IgD-negative memory B cell (primary cell): Measurements from ENCODE around the gene RIMS3. TPM values are rescaled to one million over a fixed set of nuclear protein-coding genes. Genes with fewer than 3 reads are reported as not detected.
A peak's percentile ranks its signal among the peaks of the same experiment; 100 is the strongest.
"Not testable (repeated sequence)": the region's sequence is repeated elsewhere in the genome, so short reads cannot be mapped to it uniquely, and the experiment has no call there.

Source experiments
- H3K27ac Mint-ChIP-seq, 3 donors: one replicate each; pipeline ENCODE4 v1.8.0; 2020 to 2022; ENCODE audit warnings: mild to moderate bottlenecking in 3 of 3, mixed read lengths in 3 of 3, moderate library complexity in 1 of 3
- H3K27me3 Mint-ChIP-seq: one replicate; pipeline ENCODE4 v1.8.0; 2021; ENCODE audit warnings: mixed read lengths
- H3K36me3 Mint-ChIP-seq: one replicate; pipeline ENCODE4 v1.8.0; 2020; ENCODE audit warnings: mild to moderate bottlenecking, mixed read lengths
- H3K4me1 Mint-ChIP-seq, 3 donors: one replicate each; pipeline ENCODE4 v1.8.0; 2020 to 2022; ENCODE audit warnings: mixed read lengths in 3 of 3, mild to moderate bottlenecking in 1 of 3
- H3K4me3 Mint-ChIP-seq, 4 donors: one replicate each; pipeline ENCODE4 v1.8.0; 2020 to 2022; ENCODE audit warnings: mild to moderate bottlenecking in 4 of 4, mixed read lengths in 4 of 4, moderate library complexity in 3 of 4
- H3K9me3 Mint-ChIP-seq, 3 donors: one replicate each; pipeline ENCODE4 v1.8.0; 2020 to 2021; ENCODE audit warnings: mixed read lengths in 3 of 3, mild to moderate bottlenecking in 1 of 3
- polyA plus RNA-seq: library from polyadenylated mRNA; unstranded; fragments of 300-500 nt; fragmentation: Illumina TruSeq; gene quantifications from one replicate; pipeline ENCODE4 v1.2.3, GENCODE V29; 2021

RIMS3 gene
- polyA plus RNA-seq, 1 donor from 2014 or later, result 2.2 TPM

DNA sequence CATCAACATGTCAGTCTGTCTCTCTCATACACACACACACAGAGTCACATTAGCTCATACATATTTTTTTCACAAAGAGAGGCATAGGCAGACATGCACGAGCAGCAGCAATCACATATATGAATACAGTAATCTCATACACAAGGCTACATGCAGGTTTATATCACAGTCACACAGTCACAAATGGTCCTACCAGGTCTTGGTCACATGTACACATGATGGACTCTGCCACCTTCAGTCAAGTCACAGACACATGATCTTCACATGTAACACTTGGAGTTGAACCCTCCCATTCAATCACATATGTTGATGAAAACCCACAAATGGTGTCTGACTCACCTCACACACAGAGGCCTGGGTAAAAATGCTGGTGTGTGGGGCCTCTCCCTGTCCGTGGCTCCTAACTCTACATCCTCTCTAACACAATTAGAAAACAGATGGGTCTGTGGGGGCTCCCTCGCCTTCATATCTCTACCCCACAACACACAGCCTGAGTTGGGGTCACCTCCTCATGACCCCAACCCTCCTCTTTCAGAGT lies 27.9 kb downstream of the RIMS3 start:
- H3K27ac Mint-ChIP-seq, result peak overlapping the region in 1 of 3 donors; percentile 56
- H3K4me3 Mint-ChIP-seq, result no peak overlapping the region
- peaks cover 2% of the 10 kb centered on the region for H3K27me3 Mint-ChIP-seq
- peaks cover 6 to 12% (median 7%) of the 10 kb centered on the region in 3 donors for H3K4me1 Mint-ChIP-seq
- H3K9me3 Mint-ChIP-seq, result peaks cover 0 to 2% (median 0%) of the 10 kb centered on the region in 3 donors
- H3K36me3 Mint-ChIP-seq, result peaks cover 5% of the 10 kb centered on the region

DNA sequence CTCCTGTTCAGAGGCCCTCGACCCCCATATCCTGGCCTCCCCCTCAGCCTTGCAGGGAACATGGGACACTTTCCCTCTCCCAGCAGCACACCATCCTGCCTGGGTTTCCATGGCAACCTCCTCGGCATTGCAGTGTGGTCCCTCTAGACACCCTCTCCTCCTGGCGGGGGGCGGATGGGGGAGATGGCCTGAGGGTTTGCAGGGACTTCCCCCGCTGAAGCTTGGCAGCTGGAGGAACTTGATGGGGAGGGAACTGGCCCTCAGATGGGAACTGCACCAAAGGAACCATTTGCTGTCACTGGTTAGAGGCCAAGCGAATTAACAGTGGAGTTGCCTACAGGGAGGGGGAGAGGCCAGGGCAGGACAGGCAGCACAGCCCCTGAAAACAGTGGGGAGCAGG lies 28.7 kb downstream of the RIMS3 start:
- Mint-ChIP-seq H3K36me3 (peaks cover 5% of the 10 kb centered on the region), H3K4me3 (no peak overlapping the region), H3K27ac (no peak overlapping the region), H3K27me3 (peaks cover 2% of the 10 kb centered on the region), H3K4me1 (peaks cover 6 to 12% (median 7%) of the 10 kb centered on the region in 3 donors), H3K9me3 (peaks cover 0 to 2% (median 0%) of the 10 kb centered on the region in 3 donors)

DNA sequence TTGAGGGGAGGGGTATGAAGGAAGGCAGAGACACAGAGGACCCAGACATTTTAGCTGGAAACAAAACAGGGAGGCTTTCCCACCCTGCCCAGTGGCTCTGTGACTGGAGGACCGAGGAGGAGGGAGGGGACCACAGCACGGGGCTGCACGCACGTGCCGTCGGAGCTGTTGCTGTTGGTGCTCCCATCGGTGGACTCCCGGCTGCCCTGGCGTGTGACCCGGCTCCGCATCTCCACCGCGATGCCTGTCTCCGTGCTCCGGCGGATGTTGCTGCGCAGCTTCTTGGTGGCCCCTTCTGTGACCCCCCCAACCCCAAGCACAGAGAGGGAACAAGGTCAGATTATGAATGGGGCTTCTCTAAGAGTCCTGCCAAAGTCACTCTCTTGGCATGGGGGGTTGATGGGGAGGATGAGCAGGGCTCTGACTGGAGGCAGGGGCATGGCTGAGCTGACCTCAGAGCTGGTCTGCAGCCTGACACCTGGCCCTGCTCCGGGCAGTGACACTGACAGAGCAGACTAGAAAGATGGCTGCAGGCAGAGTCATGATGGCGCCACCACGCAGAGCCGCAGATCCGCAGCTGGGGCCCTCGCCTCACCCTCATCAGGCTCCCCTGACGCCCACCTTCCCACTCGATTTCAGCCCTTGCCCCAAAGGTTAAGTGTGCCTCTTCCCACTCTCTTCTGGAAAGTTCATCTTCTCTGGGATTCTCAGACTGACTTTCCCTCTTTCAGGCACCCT lies 29.6 kb downstream of the RIMS3 start:
- peak overlapping the region in 1 of 3 donors; percentile 71 for H3K27ac Mint-ChIP-seq
- no peak overlapping the region for H3K4me3 Mint-ChIP-seq
- peaks cover 5% of the 10 kb centered on the region for H3K36me3 Mint-ChIP-seq
- H3K27me3 Mint-ChIP-seq, result peaks cover 2% of the 10 kb centered on the region
- H3K4me1 Mint-ChIP-seq, result peaks cover 6 to 12% (median 7%) of the 10 kb centered on the region in 3 donors
- H3K9me3 Mint-ChIP-seq, result peaks cover 0 to 2% (median 0%) of the 10 kb centered on the region in 3 donors

DNA sequence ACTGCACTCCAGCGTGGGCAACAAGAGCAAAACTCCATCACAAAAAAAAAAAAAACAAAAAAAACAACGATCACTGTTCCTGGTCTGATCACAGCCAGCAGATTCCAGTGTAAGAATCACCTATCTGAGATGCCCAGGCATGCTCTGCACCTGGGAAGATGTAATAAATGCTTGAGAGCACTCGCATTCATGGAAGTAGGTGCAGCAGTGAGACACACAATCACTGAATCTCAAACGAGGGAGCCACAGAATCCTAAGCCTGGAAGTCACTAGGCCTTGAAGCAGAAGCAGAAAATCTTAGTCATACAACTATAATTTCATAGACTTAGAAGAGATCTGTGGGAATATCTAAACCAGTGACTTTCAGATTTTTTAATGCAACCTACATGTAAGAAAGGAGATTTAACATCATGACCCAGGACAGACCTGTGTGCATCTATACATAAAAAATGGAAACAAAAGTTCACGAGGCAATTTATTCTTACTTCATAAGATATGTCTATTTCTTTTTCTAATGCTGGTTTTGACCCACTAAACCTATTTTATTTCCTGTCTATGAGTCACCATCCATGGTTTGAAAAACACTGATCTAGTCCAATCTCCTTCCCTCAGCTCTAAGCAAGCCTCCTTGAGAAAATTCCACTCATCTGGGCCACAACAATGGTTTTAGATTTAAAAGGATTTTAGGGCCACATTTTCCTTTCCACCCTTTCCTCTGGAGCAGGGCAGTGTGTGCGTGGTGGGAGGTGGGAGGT lies 30.4 kb downstream of the RIMS3 start:
- peaks cover 2% of the 10 kb centered on the region for H3K36me3 Mint-ChIP-seq
- H3K4me1 Mint-ChIP-seq, result peaks cover 6 to 12% (median 7%) of the 10 kb centered on the region in 3 donors
- peaks cover 0 to 2% (median 0%) of the 10 kb centered on the region in 3 donors for H3K9me3 Mint-ChIP-seq

DNA sequence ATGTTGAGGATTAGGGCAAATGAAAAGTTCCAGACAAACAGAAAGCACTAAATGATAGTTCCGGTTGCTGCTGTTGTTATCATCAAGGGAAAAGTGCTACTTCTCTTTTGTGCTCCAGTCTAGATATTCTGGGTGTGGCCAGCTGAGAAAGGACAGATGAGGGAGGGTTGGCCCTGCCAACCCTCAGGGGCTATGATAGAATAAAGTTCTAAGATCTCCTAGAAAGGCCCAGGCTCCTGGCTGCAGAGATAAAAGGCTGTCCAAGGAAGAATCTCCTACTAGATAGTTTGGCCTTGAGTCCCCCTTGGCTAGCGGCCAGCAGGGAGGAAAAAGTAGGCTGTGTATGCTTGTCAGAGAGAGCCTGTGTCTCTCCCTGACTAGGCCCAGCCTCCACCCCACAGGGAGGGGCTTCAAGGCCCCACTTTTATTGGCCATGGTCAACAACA lies 31.5 kb downstream of the RIMS3 start:
- Mint-ChIP-seq H3K4me3 (peak overlapping the region in 2 of 4 donors; percentile 24 to 47), H3K4me1 (peaks cover 6 to 11% (median 7%) of the 10 kb centered on the region in 3 donors), H3K27ac (peak overlapping the region in 2 of 3 donors; percentile 11 to 67), H3K9me3 (peaks cover 0 to 2% (median 0%) of the 10 kb centered on the region in 3 donors), H3K27me3 (no peaks in the 10 kb centered on the region), H3K36me3 (peaks cover 1% of the 10 kb centered on the region)

More for the DNA sequence above, 30.4 kb downstream of the RIMS3 start:
- Mint-ChIP-seq H3K27ac (peak overlapping the region in 1 of 3 donors; percentile 71), H3K27me3 (peaks cover under 1% of the 10 kb centered on the region), H3K4me3 (peak overlapping the region in 1 of 4 donors; percentile 39)

DNA sequence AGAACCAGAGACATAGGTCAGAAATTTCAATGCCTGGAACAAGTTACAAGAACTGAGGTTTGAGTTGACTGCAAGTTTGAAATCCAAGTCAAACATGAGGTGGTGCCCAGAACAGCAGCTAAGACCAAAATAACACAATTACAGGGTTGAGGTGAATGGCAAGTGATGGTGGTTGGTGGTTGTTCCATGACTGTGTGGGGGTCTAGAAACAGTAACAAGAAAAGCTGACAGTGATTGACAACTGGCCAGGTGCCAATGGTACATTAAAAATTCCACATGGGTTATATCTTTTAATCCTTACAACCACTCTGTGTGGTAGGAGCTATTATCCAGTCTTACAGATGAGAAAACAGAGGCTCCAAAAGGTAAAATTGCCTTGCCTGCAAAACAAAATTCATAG lies 32.0 kb downstream of the RIMS3 start:
- peak overlapping the region in 1 of 4 donors; percentile 24 for H3K4me3 Mint-ChIP-seq

DNA sequence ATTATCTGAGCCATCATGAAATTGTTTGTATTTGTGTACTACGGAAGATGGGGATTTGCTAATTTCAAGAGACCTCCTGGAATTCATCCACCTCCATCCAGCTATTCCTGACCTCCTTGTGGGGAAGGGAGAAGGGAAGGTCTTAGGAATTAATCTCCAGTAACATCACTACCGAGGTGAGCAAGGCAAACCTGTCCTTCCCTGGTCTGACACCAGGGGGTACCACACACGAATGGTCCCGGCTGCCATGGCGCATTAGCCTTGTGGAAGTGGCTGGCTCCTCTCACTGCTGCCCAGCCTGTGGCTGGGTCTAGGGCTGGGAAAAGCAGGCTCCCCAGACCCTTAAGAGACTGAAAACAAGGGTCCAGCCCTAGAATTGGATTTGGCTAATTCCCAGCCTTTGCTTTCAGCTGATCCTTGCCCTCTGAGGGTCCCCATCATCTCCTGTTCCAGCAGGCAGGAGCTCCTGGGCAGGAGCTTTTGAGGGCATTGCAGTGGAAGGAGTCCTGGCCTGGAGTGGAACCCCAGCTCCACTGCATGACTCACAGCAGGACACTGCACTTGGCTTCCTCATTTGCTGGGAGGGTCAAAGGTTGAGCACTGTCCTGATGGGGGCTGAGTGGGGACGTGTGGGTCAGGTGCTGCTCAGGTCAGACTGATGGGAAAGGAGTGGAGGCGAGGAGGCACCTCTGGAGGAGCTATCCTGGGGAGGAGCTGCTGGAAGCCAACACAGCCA lies 34.8 kb downstream of the RIMS3 start:
- no peak overlapping the region for H3K4me3 Mint-ChIP-seq

More for the DNA sequence above, 32.0 kb downstream of the RIMS3 start:
- no peaks in the 10 kb centered on the region for H3K27me3 Mint-ChIP-seq
- peaks cover 6 to 11% (median 7%) of the 10 kb centered on the region in 3 donors for H3K4me1 Mint-ChIP-seq
- no peaks in the 10 kb centered on the region for H3K36me3 Mint-ChIP-seq
- H3K9me3 Mint-ChIP-seq, result peaks cover 0 to 2% (median 0%) of the 10 kb centered on the region in 3 donors
- peak overlapping the region in 2 of 3 donors; percentile 11 to 67 for H3K27ac Mint-ChIP-seq

DNA sequence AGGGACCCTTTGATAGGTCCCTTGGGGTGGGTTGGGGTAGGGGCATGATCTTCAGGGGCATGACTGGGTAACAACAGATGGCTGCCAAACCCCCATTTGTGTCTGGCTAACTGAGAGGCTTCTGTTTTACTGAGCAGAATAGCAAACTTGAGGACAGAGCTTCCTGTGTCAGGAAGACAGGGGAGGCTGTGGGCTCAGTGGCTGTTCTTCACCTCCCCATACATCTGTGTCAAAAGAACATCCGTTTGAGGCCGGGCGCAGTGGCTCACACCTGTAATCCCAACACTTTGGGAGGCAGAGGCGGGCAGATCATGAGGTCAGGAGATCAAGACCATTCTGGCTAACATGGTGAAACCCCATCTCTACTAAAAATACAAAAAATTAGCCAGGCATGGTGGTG lies 35.9 kb downstream of the RIMS3 start:
- not testable (repeated sequence) for H3K27me3 Mint-ChIP-seq, H3K4me3 Mint-ChIP-seq, H3K9me3 Mint-ChIP-seq, H3K27ac Mint-ChIP-seq, H3K36me3 Mint-ChIP-seq
- H3K4me1 Mint-ChIP-seq, result peaks cover 6 to 12% (median 8%) of the 10 kb centered on the region in 3 donors

More for the DNA sequence above, 34.8 kb downstream of the RIMS3 start:
- H3K27ac Mint-ChIP-seq, result peak overlapping the region in 1 of 3 donors; percentile 18
- no peaks in the 10 kb centered on the region for H3K9me3 Mint-ChIP-seq
- H3K4me1 Mint-ChIP-seq, result peaks cover 6 to 9% (median 8%) of the 10 kb centered on the region in 3 donors
- peaks cover 5% of the 10 kb centered on the region for H3K36me3 Mint-ChIP-seq
- no peaks in the 10 kb centered on the region for H3K27me3 Mint-ChIP-seq

DNA sequence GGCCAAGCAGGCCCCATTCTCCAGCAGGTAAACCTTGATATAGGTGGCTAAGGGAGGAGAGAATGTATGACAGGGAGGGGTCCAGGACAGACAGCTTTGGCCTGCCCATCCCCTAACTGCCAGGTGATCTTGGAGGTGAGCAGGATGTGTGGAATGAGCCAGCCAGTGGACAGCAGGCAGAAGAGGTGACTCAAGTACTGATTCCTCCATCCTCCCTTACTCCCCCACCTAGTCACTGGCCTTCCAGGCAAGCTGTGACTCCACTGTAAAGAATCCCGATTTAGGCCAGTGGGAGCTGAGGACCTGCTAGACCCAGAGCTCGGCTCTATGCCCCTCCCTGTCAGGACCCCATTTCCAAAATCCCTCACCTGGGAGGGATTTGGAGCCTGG lies 36.6 kb downstream of the RIMS3 start:
- peaks cover 5% of the 10 kb centered on the region for H3K27me3 Mint-ChIP-seq
- no peak overlapping the region for H3K4me3 Mint-ChIP-seq
- H3K4me1 Mint-ChIP-seq, result peaks cover 4 to 9% (median 7%) of the 10 kb centered on the region in 3 donors
- no peak overlapping the region for H3K27ac Mint-ChIP-seq
- H3K9me3 Mint-ChIP-seq, result no peaks in the 10 kb centered on the region
- peaks cover 5% of the 10 kb centered on the region for H3K36me3 Mint-ChIP-seq

DNA sequence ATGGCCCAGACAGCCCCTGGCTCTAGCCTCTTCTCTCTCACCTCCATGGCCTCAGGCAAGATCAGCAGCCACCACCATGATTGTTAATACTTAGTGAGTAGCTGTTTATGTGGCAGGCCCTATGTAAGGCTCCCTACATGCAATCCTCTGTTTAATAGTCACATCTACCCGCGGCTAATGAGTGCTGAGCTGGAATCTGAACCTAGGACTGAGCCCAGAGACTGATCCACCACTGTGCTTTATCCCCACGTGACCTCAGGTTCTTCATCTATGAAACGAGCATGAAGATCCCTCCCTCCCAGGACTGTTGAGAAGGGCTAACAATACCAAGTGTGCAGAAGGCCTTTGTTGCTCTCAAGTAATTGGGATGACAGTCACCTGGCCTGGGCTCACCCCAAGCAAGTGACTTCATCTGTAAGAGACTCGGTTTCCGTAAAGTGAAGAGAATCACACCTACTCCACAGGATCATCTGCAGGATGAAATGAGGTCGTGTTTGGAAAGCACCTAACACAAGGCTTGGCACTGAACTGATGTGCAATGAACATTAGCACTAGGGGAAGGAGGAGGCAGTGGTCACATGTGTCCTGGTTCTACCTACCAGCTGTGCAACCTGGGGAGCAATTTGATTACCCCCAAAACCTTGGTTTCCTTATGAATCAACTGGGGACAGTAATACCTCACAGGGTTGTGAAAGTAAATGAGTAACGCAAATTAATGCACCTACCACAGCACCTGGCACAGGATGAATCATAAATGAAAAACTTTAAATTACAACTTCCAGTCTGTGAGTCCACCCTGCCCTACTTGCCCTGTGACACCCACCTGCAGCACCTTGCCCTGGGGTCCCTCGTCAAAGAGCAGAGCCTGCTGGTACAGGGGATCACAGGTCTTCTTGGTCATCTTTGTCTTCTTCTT lies 37.2 kb downstream of the RIMS3 start:
- Mint-ChIP-seq H3K4me1 (peaks cover 0 to 3% (median 1%) of the 10 kb centered on the region in 3 donors), H3K27ac (no peak overlapping the region), H3K9me3 (no peaks in the 10 kb centered on the region), H3K36me3 (peaks cover 5% of the 10 kb centered on the region), H3K27me3 (peaks cover 5% of the 10 kb centered on the region), H3K4me3 (no peak overlapping the region)

DNA sequence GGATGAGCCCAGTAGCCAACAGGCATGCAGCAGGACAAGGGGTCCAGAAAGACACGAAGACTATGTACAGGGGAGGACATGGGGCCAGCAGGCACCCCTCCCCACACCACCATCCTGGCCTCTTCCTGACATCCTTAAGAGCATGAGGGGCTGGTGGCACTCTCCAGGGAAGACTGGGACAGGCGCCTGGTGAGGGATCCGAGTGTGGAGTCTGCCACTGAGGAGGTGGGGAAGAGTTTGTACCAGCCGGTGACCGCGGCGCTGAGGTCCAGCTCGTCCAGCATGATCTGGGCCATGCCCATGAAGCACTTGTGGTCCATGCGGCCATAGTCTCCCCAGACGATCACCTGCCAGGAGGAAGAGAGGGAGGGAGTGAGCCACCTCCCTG lies 39.1 kb downstream of the RIMS3 start:
- H3K4me3 Mint-ChIP-seq, result no peak overlapping the region
- H3K27me3 Mint-ChIP-seq, result peaks cover 5% of the 10 kb centered on the region
- H3K36me3 Mint-ChIP-seq, result peaks cover 8% of the 10 kb centered on the region
- H3K27ac Mint-ChIP-seq, result no peak overlapping the region
- no peaks in the 10 kb centered on the region for H3K9me3 Mint-ChIP-seq
- peaks cover 0 to 2% (median 1%) of the 10 kb centered on the region in 3 donors for H3K4me1 Mint-ChIP-seq

DNA sequence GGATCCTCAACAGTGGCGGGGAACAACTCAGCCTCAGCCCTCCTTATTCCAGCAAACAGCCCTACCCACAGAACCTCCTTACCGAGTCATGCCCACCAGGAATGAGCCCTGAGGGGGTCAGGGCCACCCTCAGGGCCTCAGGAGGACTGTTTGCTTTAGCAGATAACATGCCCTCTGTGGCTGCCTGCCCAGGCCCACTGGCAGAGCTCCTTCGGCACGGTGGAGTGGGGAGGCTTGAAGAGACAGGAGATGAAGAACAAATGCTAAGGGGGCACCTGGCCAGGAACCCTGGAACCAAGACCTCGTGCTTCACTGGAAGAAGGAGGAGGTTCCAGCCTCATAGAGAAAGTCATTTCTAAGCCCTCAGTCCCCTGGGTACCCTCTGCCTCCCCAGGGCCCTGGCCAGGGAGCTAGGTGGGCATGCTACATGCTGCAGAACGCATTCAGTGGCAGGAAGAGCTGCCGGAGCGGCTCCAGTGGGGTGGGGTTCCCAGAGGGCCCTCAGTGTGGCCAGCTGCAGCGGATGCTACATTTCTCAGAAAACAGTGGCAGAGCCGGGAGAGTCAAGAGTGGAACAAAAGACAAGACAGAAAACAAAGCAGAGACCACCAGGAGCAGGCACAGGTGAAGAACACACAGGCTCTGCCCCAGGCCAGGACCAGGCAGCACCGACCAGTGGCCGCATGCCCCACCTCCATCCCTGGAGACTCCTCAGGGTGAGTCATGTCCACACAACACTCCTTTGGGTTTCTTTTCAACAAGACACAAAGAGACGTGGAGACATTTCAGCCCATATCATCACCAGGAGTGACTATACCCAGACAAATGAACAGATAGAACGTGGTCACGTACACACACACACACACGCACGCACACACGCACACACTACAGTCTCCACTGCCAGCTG lies 39.8 kb downstream of the RIMS3 start:
- Mint-ChIP-seq H3K36me3 (peaks cover 8% of the 10 kb centered on the region), H3K9me3 (no peaks in the 10 kb centered on the region), H3K4me1 (peaks cover 0 to 2% (median 1%) of the 10 kb centered on the region in 3 donors), H3K27me3 (peaks cover 8% of the 10 kb centered on the region), H3K27ac (no peak overlapping the region), H3K4me3 (no peak overlapping the region)

DNA sequence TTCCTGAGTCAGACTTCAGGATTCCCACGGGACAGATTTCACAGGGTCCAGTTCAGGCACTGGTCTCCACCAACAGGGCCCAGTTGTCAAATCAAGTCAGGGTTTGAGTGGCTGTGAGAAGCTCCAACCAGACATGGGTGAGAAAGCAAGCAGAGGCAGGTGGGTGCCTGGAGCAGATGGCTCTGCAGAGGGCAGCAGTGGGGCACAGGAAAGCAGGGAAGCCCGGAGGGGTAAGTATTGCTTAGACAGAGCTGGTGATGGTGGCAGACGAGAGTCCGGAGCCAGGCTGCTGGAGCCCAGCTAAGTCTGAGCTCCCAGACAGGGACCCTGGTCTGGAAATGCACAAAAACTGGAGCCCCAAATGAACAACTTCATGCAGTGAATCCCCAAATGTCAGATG lies 40.4 kb downstream of the RIMS3 start:
- peaks cover 0 to 2% (median 1%) of the 10 kb centered on the region in 3 donors for H3K4me1 Mint-ChIP-seq
- H3K27ac Mint-ChIP-seq, result no peak overlapping the region
- peak overlapping the region in 1 of 4 donors; percentile 28 for H3K4me3 Mint-ChIP-seq
- peaks cover 8% of the 10 kb centered on the region for H3K27me3 Mint-ChIP-seq
- H3K9me3 Mint-ChIP-seq, result no peaks in the 10 kb centered on the region
- H3K36me3 Mint-ChIP-seq, result peaks cover 8% of the 10 kb centered on the region
